Stimulated activated CD8-positive, alpha-beta memory T cell treated with anti-CD3 and anti-CD28 coated beads, Interleukin-4, amount 100 ng/mL, for 48 hours (primary cell): ENCODE results near the gene NQO1.
"Not testable (repeated sequence)": the region's sequence is repeated elsewhere in the genome, so short reads cannot be mapped to it uniquely, and the experiment has no call there.

Experiments
- DNase-seq: peaks from one replicate; pipeline ENCODE4 v3.0.0-alpha.2; 2020

The NQO1 gene

GRCh38 chr16:69726313-69727060 lies at the start of gene NQO1:
Gene NQO1, minus strand, starts transcription at chr16:69726560. Its CDS starts 121 bp downstream, at chr16:69726439.
- DNase-seq, result peak; percentile 94

- DNase-seq, result no peak
Measured at GRCh38 chr16:69775563-69775962, 49.2 kb upstream of the NQO1 start.

DNA sequence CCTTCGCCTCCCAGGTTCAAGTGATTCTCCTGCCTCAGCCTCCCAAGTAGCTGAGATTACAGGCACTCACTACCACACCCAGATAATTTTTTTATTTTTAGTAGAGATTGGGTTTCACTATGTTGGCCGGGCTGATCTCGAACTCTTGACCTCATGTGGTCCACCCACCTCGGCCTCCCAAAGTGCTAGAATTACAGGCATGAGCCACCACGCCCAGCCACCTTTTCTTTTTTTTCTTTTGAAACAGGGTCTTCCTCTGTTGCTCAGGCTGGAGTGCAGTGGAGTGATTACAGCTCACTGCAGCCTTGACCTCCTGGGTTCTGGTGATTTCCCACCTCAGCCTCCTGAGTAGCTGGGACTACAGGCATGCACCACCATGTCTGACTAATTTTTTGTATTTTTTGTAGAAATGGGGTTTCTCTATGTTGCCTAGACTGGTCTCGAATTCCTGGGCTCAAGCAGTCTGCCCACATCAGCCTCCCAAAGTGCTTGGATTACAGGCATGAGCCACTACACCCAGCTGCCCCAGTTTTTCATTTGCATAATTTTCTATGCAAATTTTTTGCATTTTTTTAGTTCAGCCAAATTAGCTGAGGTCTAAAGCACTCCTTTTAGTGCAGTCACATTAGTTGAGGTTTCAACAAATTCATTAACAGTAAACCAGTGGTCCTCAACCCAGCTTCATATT lies 47.0 kb upstream of the NQO1 start:
- no peak for DNase-seq

- no peak for DNase-seq
Measured at GRCh38 chr16:69771651-69771967, 45.2 kb upstream of the NQO1 start.

GRCh38 chr16:69769404-69769803 lies 43.0 kb upstream of the NQO1 start:
- DNase-seq, result no peak

- no peak for DNase-seq
Measured at GRCh38 chr16:69768666-69769065, 42.3 kb upstream of the NQO1 start.

DNA sequence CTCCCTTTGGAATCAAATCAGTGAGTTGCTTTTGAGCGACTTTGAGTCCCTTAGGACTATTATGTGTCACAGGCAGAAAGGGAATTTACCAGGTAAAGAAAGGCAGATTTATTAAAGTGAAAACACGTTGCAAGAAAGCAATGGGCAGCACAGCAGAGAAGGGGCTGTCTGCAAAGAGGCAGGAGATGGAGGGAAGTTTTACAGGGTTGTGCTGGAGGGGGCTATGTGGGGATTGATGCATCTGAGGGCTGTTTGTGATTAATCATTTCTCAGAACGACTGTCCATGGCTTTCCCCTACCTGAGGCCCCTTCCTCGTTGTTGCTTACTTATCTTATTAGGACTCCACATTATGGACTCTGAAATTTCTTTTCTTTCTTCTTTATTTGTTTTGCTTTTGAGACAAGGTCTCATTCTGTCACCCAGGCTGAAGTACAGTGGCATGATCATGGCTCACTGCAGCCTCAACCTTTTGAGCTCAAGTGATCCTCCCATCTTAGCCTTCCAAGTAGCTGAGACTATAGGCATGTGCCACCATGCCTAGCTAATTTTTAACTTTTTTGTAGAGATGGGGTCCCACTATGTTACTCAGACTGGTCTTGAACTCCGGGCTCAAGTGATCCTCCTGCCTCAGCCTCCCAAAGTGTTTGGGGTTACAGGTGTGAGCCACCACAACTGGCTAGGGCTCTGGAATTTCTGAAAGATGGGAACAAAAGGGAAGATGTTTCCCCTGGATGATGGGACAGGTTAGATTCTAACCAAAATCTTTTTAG lies 41.3 kb upstream of the NQO1 start:
- DNase-seq, result no peak

- no peak for DNase-seq
Measured at GRCh38 chr16:69763599-69763942, 37.2 kb upstream of the NQO1 start.

GRCh38 chr16:69762814-69763598 lies 36.6 kb upstream of the NQO1 start:
- no peak for DNase-seq

DNA sequence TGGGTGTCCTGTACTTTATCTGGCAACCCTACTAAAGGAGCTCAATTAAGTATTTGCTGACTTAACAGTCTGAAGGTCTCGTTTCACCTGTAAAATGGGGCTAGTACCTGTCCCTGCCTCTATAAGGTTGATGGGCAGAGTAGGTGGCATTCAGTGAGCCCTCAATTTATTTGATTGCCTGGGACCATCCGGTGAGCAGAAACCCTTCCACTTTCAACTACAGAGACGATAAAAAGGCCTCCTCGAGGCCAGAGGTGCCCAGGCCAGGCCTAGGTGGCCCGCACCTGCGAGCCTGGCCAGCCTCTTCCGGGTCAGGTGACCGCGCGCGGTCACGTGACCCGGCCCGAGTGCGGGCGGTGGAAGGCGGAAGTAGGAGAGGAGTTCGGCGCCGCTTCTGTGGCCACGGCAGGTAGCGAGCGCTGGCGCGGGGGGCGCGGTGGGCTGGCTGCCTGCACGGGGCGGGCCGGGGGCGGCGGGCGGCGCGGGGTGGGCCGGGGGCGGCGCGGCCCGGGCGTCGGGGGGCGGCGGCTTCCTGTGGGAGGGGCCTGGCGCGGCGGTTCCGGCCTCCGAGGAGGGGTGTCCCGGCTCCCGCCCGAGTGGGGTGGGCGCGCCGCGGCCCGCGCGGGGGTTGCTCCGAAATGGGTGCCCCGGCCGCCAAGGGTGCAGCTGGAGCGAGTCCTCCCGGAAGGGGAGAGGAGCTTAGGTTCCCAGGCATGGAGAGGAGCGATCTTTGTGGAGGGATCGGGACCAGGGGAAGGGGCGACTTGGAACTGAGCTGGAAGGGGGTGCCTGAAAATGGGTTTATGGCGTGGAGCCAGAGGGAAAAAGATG lies 35.8 kb upstream of the NQO1 start, which contains the start of gene WWP2:
WWP2 (plus strand) TSS at position 350 of the 831 bp plus-strand sequence. CDS start 24,679 bp downstream, outside the sequence.
- DNase-seq, result peak; percentile 82

GRCh38 chr16:69757375-69757774 lies 31.0 kb upstream of the NQO1 start:
- not testable (repeated sequence) for DNase-seq

DNA sequence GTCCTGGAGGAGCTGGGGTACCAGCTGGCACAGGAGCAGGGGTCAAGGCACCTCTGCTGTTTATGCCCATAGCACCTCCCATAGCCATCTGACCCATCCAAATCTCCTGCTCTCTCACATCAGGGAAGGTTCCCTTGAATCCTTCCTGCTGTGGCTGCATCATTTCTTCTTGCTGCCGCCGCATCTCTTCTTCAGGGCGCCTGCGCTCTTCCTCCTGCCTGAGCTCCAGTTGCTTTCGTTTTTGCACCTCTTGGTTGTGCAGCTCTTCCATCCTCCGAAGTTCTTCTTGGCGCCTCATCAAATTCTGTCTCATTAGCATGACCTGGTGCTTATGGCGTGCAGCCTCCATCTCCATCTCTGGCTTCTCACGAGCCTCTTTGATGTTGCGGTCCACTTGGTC lies 30.3 kb upstream of the NQO1 start:
- DNase-seq, result no peak

DNA sequence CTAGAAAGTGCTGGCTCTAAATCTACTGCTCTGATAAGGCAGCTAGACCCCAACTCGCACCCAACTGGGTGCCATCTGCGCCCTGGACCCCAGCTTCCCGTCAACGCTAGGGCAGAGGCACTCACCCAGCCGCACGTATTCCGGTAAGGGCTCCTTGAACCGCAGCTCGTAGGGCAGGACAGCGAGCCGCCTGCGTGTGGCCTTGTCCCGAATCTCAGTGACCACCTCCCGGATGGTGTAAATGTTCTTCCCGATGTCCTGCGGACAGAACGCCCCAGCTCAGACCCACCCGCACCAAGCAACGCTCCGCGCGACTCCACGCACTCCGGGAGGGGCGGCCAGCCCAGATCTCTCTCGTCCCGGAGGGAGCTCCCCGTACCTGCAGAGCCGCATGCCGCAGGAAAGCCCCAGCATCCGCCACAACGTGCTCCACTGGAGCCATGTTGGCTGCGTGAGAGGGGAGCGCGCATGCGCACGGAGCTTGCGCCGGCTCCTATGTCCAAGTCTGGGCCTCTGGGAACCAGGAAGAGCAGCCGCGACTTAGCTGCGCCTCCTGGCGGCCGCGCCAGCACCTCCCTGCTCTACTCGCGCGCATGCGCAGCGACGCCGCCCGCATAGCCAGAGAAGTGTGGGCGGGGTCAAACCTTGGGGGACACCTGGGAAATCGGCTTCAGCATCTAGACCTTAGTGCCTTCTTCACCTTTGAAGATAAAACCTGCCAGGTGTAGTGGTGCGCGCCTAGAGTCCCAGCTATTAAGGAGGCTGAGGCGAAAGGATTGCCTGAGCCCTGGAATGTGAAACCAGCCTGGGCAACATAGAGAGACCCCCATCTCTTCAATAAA lies 28.3 kb upstream of the NQO1 start, which contains the start of gene NOB1:
NOB1 (minus strand) TSS at position 458 of the 842 bp plus-strand sequence; CDS start at position 442, 16 bp downstream.
- DNase-seq, result peak; percentile 98

- no peak for DNase-seq
Measured at GRCh38 chr16:69754143-69754468, 27.7 kb upstream of the NQO1 start.

GRCh38 chr16:69748694-69749345 lies 22.5 kb upstream of the NQO1 start:
- no peak for DNase-seq

GRCh38 chr16:69747115-69747514 lies 20.8 kb upstream of the NQO1 start:
- no peak for DNase-seq

- no peak for DNase-seq
Measured at GRCh38 chr16:69745959-69746358, 19.6 kb upstream of the NQO1 start.

GRCh38 chr16:69745232-69745612 lies 18.9 kb upstream of the NQO1 start:
- DNase-seq, result no peak

DNA sequence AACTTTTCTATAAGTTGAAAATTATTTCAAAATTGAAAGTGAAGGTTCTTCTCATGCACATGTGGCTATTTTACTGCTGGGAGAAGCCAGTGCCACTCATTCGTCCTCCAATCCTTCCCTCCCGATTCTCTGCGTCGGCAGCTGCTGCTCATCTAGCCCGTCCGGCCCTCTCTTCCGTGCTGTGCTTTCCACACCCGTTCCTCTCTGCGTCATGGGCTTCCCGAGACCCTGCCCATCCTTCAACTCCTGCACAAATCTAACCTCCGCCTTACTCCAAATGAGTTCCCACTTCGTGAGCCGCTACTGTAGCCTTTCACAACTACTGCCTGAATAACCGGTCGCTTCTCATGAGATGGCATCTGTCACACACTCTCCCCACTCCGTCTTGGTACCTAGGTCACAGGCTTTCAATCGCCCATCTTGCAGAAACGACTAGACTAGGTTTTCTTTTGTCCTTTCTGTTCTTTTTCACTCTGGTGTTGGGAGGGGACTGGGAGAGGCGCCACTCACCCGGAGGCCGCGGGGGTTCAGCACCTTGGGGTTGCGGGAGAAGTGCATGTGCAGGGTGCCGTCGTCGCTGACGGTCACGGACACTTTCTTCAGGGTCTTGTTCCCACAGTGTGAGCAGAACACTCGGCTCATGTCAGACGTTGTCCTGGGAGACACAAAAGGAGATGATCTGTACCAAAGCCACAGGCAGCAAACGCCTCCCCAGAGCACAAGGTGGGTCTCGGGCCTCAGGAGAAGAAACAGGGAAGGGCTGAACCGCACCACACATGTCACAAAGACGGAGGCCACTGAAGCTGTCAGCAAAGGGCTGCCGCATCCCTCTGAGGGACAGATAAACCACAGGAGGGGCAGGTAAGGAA lies 18.2 kb upstream of the NQO1 start:
- no peak for DNase-seq
